CD4-positive, alpha-beta T cell treated with Interleukin-6 for 4 hours (primary cell): ENCODE results near the gene ABCA3.
"Not testable (repeated sequence)": the region's sequence is repeated elsewhere in the genome, so short reads cannot be mapped to it uniquely, and the experiment has no call there.

ENCODE experiments used
- DNase-seq: peaks from one replicate; pipeline ENCODE4 v3.0.0-alpha.2; 2020; ENCODE audit warnings: mixed read lengths

Gene ABCA3

GRCh38 chr16:2278956-2279800 is 61.4 kb downstream of the ABCA3 start:
- no peak for DNase-seq

GRCh38 chr16:2278272-2278608 is 62.3 kb downstream of the ABCA3 start:
- no peak for DNase-seq

GRCh38 chr16:2277466-2278271 is 62.9 kb downstream of the ABCA3 start:
- no peak for DNase-seq

- no peak for DNase-seq
Measured at GRCh38 chr16:2276368-2277195, 63.9 kb downstream of the ABCA3 start.

GRCh38 chr16:2275476-2276367 is 64.8 kb downstream of the ABCA3 start:
- DNase-seq = no peak

- DNase-seq = no peak
Measured at GRCh38 chr16:2273931-2274330, 66.6 kb downstream of the ABCA3 start.

- no peak for DNase-seq
Measured at GRCh38 chr16:2273484-2273883, 67.0 kb downstream of the ABCA3 start.

GRCh38 chr16:2271848-2272461 is 68.6 kb downstream of the ABCA3 start:
- DNase-seq = no peak

- no peak for DNase-seq
Measured at GRCh38 chr16:2270588-2271470, 69.7 kb downstream of the ABCA3 start.

- DNase-seq = no peak
Measured at GRCh38 chr16:2270070-2270462, 70.5 kb downstream of the ABCA3 start.

GRCh38 chr16:2267913-2268666 is 72.4 kb downstream of the ABCA3 start, which contains the start of gene RNPS1:
TSS of gene RNPS1 (minus strand) at chr16:2268126. CDS start at chr16:2264643, 3,483 bp downstream.
- peak; percentile 97 for DNase-seq

- DNase-seq = not testable (repeated sequence)
Measured at GRCh38 chr16:2267505-2267912, 73.0 kb downstream of the ABCA3 start.

- DNase-seq = not testable (repeated sequence)
Measured at GRCh38 chr16:2266887-2267286, 73.6 kb downstream of the ABCA3 start.

- DNase-seq = not testable (repeated sequence)
Measured at GRCh38 chr16:2263026-2263425, 77.5 kb downstream of the ABCA3 start.

- no peak for DNase-seq
Measured at GRCh38 chr16:2260250-2260649, 80.3 kb downstream of the ABCA3 start.

GRCh38 chr16:2258530-2258929 is 82.0 kb downstream of the ABCA3 start:
- not testable (repeated sequence) for DNase-seq

GRCh38 chr16:2257726-2258125 is 82.8 kb downstream of the ABCA3 start:
- DNase-seq = no peak

GRCh38 chr16:2256531-2257140 is 83.9 kb downstream of the ABCA3 start:
- no peak for DNase-seq

- DNase-seq = no peak
Measured at GRCh38 chr16:2253293-2253692, 87.2 kb downstream of the ABCA3 start.
